Smooth muscle cell (in vitro differentiated cells): ENCODE data around the gene RPL36. TPM values are rescaled to one million over a fixed set of nuclear protein-coding genes. Genes with fewer than 3 reads are reported as not detected.

ENCODE experiments used
- DNase-seq: peaks from one replicate; lab custom pipeline; 2025; ENCODE audit not compliant: unreplicated experiment; lab: John Stamatoyannopoulos, UW
- H2AFZ ChIP-seq: fragments of 200-600 bp; sonication (generic); 2 replicates; pipeline ENCODE4 v1.6.0; 2016; ENCODE audit warnings: antibody characterized with exemption, low read depth, mild to moderate bottlenecking
- H3F3A ChIP-seq: fragments of 200-600 bp; sonication (generic); 2 replicates; pipeline ENCODE4 v1.6.0; 2017; ENCODE audit warnings: antibody characterized with exemption, low read depth
- H3K27ac ChIP-seq: fragments of 200-600 bp; sonication (generic); 2 replicates; pipeline ENCODE4 v1.5.1; 2016; ENCODE audit warnings: low read depth, mild to moderate bottlenecking
- H3K27me3 ChIP-seq: fragments of 200-600 bp; sonication (generic); 2 replicates; pipeline ENCODE4 v1.6.1; 2016; ENCODE audit warnings: low read depth, mild to moderate bottlenecking
- H3K36me3 ChIP-seq: fragments of 200-600 bp; sonication (generic); 2 replicates; pipeline ENCODE4 v1.5.1; 2016; ENCODE audit warnings: low read depth
- H3K4me1 ChIP-seq: fragments of 200-600 bp; sonication (generic); 2 replicates; pipeline ENCODE4 v1.5.1; 2016; ENCODE audit warnings: low read depth
- H3K4me2 ChIP-seq: fragments of 200-600 bp; sonication (generic); 2 replicates; pipeline ENCODE4 v1.6.0; 2016; ENCODE audit warnings: mild to moderate bottlenecking
- H3K4me3 ChIP-seq: fragments of 200-600 bp; sonication (generic); 2 replicates; pipeline ENCODE4 v1.5.1; 2016; ENCODE audit warnings: mild to moderate bottlenecking
- H3K79me2 ChIP-seq: fragments of 200-600 bp; sonication (generic); 2 replicates; pipeline ENCODE4 v1.6.0; 2016; ENCODE audit warnings: low read depth, mild to moderate bottlenecking
- H3K9ac ChIP-seq: fragments of 200-600 bp; sonication (generic); 2 replicates; pipeline ENCODE4 v1.6.0; 2016; ENCODE audit warnings: low read depth
- H3K9me3 ChIP-seq: fragments of 200-600 bp; sonication (generic); replicated peaks from 2 replicates; pipeline ENCODE4 v1.5.1; 2016; ENCODE audit warnings: low read depth
- H4K20me1 ChIP-seq: fragments of 200-600 bp; sonication (generic); 2 replicates; pipeline ENCODE4 v1.6.0; 2016; ENCODE audit warnings: low read depth
- CTCF ChIP-seq: fragments of 200-600 bp; sonication (generic); IDR thresholded peaks from 2 replicates; pipeline ENCODE4 v1.5.1; 2017; ENCODE audit warnings: borderline replicate concordance, mild to moderate bottlenecking, antibody characterized with exemption; ENCODE audit not compliant: insufficient read depth, poor library complexity, severe bottlenecking
- WGBS: methylation state at CpG from one replicate; pipeline ENCODE4 v1.1.7; 2016; ENCODE audit warnings: low lambda C conversion rate; 5-methylcytosine and 5-hydroxymethylcytosine counted together
- polyA plus RNA-seq: library from polyadenylated mRNA; unstranded; fragments of >200 nt; fragmentation: Nextera tagmentation; extraction: Ambion mirVana; gene quantifications from 2 replicates; pipeline ENCODE4 v1.2.1, GENCODE V29; 2016
- total RNA-seq: library from RNA; depleted of rRNA; stranded (reverse); fragments of >200 nt; gene quantifications from 2 replicates; pipeline ENCODE4 v1.2.3, GENCODE V29; 2014

Gene RPL36
- total and polyA plus RNA-seq, 2 experiments from 2014 or later: 641 to 1,079 TPM

- no peak overlapping the region for H2AFZ ChIP-seq
- H3K9me3 ChIP-seq: no peaks in the 10 kb centered on the region
- 98% methylated on average over 3 of the region's 3 CpGs for WGBS
- no peaks in the 10 kb centered on the region for H3K36me3 ChIP-seq
- no peak overlapping the region for H3K27ac ChIP-seq
- no peak overlapping the region for H3K4me3 ChIP-seq
- H3F3A ChIP-seq: peaks cover 6% of the 10 kb centered on the region
- no peak overlapping the region for H3K4me2 ChIP-seq
- H3K4me1 ChIP-seq: no peaks in the 10 kb centered on the region
- H4K20me1 ChIP-seq: peaks cover 4% of the 10 kb centered on the region
- TF ChIP-seq CTCF: no peak
- H3K27me3 ChIP-seq: no peaks in the 10 kb centered on the region
- H3K9ac ChIP-seq: no peak overlapping the region
- no peak for DNase-seq
- H3K79me2 ChIP-seq: peaks cover 10% of the 10 kb centered on the region
These were observed 8.0 kb upstream of the RPL36 start for GRCh38 chr19:5682107-5682482.

GRCh38 chr19:5683177-5683886 is 6.8 kb upstream of the RPL36 start:
- Histone ChIP-seq H3K4me2 (no peak overlapping the region), H3K4me1 (no peaks in the 10 kb centered on the region), H3K27ac (no peak overlapping the region), H3K9ac (no peak overlapping the region), H3K79me2 (peaks cover 10% of the 10 kb centered on the region), H3K27me3 (no peaks in the 10 kb centered on the region), H2AFZ (no peak overlapping the region), H3F3A (peaks cover 6% of the 10 kb centered on the region), H3K9me3 (no peaks in the 10 kb centered on the region), H4K20me1 (peaks cover 4% of the 10 kb centered on the region), H3K4me3 (no peak overlapping the region), H3K36me3 (no peaks in the 10 kb centered on the region)
- TF ChIP-seq CTCF: no peak
- no peak for DNase-seq
- WGBS: 96% methylated on average over 10 of the region's 10 CpGs

- no peak for TF ChIP-seq CTCF
- Histone ChIP-seq H3K4me1 (no peaks in the 10 kb centered on the region), H3K36me3 (no peaks in the 10 kb centered on the region), H3K79me2 (peaks cover under 1% of the 10 kb centered on the region), H3K4me2 (no peak overlapping the region), H3K27me3 (no peaks in the 10 kb centered on the region), H3K27ac (no peak overlapping the region), H3K4me3 (no peak overlapping the region), H2AFZ (no peak overlapping the region), H3K9ac (no peak overlapping the region), H3K9me3 (no peaks in the 10 kb centered on the region), H4K20me1 (peaks cover 4% of the 10 kb centered on the region), H3F3A (peaks cover 12% of the 10 kb centered on the region)
- WGBS: 90% methylated on average over 20 of the region's 22 CpGs
- no peak for DNase-seq
These were observed 5.2 kb upstream of the RPL36 start for GRCh38 chr19:5684694-5685430.
